Activated effector memory CD4-positive, alpha-beta T cell treated with Interleukin-2 at 50 U/mL for 16 hours (primary cell): ENCODE measurements around the gene PDYN.
"Not testable (repeated sequence)": the region's sequence is repeated elsewhere in the genome, so short reads cannot be mapped to it uniquely, and the experiment has no call there.

Experiments used
- DNase-seq: peaks from one replicate; pipeline ENCODE4 v3.0.0-alpha.2; 2020

The PDYN gene

GRCh38 chr20:1993986-1994385 lies at the start of gene PDYN:
TSS of gene PDYN (minus strand) at chr20:1994058. CDS start at chr20:1983084, 10,974 bp downstream.
- DNase-seq = no peak

- DNase-seq = no peak
Observed at GRCh38 chr20:2042400-2042799, 48.5 kb upstream of the PDYN start.

GRCh38 chr20:2038161-2038560 lies 44.3 kb upstream of the PDYN start:
- no peak for DNase-seq

GRCh38 chr20:2037296-2037914 lies 43.5 kb upstream of the PDYN start:
- no peak for DNase-seq

GRCh38 chr20:2036357-2036756 lies 42.5 kb upstream of the PDYN start:
- not testable (repeated sequence) for DNase-seq

GRCh38 chr20:2032168-2032567 lies 38.3 kb upstream of the PDYN start:
- DNase-seq = no peak

- no peak for DNase-seq
Observed at GRCh38 chr20:2026514-2026913, 32.7 kb upstream of the PDYN start.

GRCh38 chr20:2026004-2026403 lies 32.1 kb upstream of the PDYN start:
- DNase-seq = no peak

GRCh38 chr20:2023151-2023550 lies 29.3 kb upstream of the PDYN start:
- DNase-seq = no peak

GRCh38 chr20:2022163-2022562 lies 28.3 kb upstream of the PDYN start:
- DNase-seq = no peak

GRCh38 chr20:2010533-2010932 lies 16.7 kb upstream of the PDYN start:
- no peak for DNase-seq

- DNase-seq = no peak
Observed at GRCh38 chr20:2006452-2007361, 12.8 kb upstream of the PDYN start.

- peak; percentile 24 for DNase-seq
Observed at GRCh38 chr20:2005831-2006426, 12.1 kb upstream of the PDYN start.

GRCh38 chr20:2005359-2005758 lies 11.5 kb upstream of the PDYN start:
- no peak for DNase-seq

- DNase-seq = no peak
Observed at GRCh38 chr20:2004171-2004570, 10.3 kb upstream of the PDYN start.

GRCh38 chr20:2002365-2002764 lies 8.5 kb upstream of the PDYN start:
- DNase-seq = no peak

GRCh38 chr20:2001119-2001518 lies 7.3 kb upstream of the PDYN start:
- no peak for DNase-seq

- DNase-seq = no peak
Observed at GRCh38 chr20:2000285-2000684, 6.4 kb upstream of the PDYN start.

- DNase-seq = no peak
Observed at GRCh38 chr20:1998715-1999114, 4.9 kb upstream of the PDYN start.

GRCh38 chr20:1998193-1998520 lies 4.3 kb upstream of the PDYN start:
- DNase-seq = no peak

- DNase-seq = no peak
Observed at GRCh38 chr20:1997483-1998192, 3.8 kb upstream of the PDYN start.

- no peak for DNase-seq
Observed at GRCh38 chr20:1995531-1996310, 1.9 kb upstream of the PDYN start.

- DNase-seq = no peak
Observed at GRCh38 chr20:1994627-1995026, 769 bp upstream of the PDYN start.
